NCI-H2171 treated with DMSO at 0.1 percent for 48 hours (cell line): ENCODE measurements around the gene SLC6A9.

Experiments used
- DNase-seq: peaks from one replicate; lab custom pipeline; 2025; lab: John Stamatoyannopoulos, UW

The SLC6A9 gene

DNA sequence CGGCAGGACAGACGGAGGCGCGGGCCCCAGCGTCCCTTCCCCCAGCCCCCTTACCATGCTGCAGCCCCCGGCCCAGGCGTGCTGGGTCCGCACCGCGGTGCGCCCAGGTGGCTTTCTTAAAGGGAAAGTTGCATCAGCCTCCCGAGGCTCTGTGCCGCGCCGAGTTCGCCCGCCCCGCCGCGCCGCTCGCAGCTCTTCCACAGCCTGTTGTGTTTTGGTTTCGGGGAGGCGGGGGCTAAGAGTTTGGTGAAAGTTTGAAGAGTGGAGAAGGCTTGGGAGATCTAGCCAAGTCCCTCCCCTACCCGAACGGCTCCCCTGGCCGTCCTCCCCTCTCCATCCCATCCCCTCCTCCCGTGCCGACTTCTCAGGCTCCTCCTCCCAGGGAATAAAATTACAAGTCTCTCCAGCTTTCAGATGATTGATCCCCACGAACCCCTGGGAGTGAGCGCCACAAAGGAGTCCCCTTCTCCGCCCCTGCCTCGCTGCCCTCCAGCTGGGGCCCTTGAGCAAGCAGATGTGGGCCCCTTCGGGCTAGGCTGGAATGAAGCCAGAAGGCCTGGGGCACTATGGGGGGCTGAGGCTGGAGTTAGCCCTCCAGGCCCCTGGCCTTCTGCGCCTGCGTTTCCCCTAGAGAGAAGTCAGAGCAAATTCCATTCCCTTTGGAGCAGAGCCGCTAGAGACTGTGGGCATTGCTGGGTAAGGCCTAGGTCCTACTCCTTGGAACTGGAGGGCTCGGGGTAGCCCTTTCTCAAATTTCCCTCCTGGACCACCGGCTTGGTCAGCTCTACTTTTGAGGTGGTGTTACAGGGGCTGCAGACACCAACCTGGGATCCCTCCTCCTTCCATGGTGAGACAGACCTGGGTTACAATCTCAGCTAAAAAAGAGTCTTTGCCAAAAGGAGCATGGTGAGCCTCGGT lies at the start of gene SLC6A9:
TSS of gene SLC6A9 (minus strand) at position 211 of the 918 bp plus-strand sequence. CDS start 7,185 bp downstream, outside the sequence.
- DNase-seq, result peak; percentile 61

DNA sequence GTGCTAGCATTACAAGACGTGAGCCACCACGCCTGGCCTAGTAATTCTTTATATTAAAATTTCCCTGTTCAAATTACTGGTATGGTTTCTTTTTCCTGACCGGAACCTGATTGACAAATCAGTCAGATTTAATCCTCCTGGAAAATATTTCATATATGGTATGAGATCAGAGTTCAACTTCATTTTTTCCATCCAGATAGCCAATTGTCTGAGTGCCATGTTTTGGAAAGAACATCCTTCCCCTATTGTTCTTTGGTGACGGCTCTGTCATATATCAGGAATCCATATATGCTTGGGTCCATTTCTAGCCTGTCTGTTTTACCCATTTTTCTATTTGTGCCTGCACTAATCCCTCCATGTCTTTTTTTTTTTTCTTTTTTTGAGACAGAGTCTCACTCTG lies 48.3 kb upstream of the SLC6A9 start:
- DNase-seq, result no peak

DNA sequence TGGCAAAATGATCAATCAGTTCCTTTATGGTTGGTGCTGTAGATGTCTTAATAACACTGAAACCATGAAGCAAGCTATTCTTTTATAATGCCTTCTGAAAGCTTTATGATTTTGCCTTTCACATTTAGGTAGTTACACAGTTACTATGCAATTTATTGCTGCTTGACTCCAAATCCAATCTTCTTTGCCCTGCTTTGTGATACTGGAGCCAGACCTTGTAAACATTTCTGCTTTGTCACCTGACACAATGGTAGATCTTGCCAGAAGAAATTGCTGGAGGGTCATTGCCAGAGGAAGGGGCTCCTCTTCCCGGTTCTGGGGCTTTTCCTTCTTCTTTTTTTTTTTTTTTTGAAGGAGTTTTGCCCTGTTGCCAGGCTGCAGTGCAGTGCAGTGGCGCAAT lies 46.8 kb upstream of the SLC6A9 start:
- no peak for DNase-seq

DNA sequence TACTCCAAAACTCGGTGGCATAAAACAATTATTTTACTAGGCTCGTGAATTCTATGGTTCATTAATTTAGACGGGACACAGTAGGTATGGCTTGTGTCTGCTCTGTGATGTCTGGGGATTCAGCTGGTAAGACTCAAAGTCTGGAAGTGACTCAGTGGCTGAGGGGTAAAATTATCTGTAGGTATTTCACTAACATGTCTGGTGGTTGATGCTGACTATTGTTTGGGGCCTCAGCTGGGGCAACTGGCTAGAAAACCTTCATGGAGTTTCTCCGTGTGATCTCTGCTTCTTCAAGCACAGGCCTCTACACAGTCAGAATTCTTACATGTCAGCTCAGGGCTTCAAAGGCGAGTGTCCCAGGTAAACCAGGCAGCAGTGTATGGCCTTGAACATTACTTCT lies 46.2 kb upstream of the SLC6A9 start:
- DNase-seq, result no peak

DNA sequence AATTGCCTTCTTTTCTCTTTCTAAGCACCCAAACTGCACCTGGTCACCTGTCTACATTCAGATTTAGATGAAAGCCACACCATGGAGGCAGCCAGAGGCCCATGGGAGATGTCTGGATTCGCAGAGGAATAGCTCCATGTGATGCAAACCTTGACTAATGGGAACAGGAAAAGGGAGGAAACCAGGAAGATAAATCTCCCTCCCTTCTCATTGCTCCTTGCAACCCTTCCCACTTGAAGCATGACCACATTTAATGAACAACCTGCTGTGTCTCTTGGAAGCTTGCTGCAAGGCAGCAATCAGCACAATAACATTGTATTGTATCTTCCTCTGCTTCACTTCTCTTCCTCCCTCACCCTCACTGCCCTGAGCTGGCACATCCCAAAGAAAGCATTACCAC lies 44.8 kb upstream of the SLC6A9 start:
- DNase-seq, result peak; percentile 18

DNA sequence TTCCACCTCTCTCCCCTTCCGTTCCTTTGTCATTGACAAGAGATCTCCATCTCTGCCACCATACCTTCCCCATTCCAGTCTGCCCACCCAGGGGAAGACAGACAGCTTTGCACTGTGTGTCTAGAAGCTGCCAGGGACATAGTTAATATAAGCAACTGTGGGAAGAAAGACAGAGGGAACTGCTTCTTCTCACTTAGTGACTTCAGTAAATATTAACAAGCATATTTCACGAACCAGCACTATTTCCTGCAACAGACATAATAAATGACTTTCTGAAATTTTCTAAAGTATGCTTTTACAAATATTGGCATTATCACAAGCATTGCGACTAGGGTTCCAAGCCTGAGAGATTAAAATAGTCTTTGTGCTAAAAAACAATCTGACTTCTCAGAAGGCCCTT lies 43.2 kb upstream of the SLC6A9 start:
- no peak for DNase-seq

DNA sequence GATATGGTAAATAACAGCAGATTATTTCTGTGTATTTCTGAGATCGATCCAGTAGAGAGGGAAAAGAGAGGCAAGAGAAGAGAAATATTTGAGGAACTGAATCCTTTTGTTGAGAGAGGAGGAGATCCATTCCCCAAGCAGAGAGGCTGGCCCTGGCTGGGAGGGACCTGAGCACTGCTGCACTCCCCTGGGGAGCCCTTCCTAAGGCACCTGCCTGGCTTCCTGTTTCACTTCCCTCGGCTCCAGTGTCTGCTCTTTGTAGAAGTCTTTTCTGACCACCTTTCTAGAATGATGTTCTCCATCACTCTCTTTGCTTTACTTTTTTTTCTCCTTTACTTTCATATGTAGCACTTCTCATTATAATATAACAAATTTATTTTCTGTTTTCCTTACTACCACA lies 42.3 kb upstream of the SLC6A9 start:
- no peak for DNase-seq

DNA sequence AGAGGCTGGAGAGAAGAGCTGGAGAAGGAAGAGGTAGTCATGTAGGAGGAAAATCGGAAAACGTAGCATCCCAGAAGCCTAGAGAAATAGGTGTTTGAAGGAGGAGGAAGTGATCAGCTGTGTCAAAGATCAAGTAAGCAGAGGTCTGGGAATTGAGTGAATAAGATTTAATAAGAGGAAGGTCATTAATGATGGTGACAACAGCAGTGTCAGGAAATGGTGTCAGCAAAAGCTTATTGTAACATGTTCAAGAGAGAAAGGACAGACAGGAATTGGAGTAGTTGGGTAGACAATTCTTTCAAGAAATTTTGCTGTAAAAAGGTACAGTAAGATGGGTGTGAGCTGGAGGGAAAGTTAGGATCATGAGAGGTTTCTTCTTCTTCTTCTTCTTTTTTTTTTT lies 41.6 kb upstream of the SLC6A9 start:
- no peak for DNase-seq

DNA sequence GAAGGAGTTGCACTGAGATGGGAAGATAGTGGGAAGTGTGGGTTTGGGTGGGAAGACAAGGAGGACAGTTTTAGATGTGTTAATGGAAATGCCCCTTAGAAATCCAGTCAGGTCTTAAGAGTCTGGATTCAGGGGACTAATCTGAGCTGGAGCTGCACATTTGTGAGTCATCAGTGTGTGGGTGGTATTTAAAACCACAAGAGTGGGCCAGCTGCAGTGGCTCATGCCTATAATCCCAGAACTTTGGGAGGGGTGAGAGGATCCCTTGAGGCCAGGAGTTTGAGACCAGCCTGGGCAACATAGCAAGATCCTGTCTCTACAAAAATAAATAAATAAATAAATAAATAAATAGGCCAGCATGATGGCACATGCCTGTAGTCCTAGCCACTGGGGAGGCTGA lies 40.9 kb upstream of the SLC6A9 start:
- no peak for DNase-seq

DNA sequence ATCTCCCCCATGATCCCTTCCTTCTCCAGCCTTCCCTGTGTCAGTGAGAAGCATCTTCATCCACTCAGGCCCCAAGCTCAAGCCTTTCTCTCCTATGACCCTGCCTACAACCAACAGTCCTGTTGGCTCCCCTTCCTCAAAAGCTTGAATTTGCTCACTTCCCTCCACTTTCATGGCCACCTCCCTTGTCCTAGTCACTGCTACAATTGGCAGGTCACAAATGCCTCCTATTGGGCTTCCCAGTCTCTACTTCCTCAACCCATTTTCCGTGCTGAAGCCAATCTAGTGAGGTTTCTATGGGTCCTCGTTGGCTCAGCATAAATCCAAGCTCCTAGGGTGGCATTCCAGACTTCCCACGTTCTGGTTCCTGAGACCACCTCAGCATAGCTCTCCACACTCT lies 40.2 kb upstream of the SLC6A9 start:
- DNase-seq, result no peak

DNA sequence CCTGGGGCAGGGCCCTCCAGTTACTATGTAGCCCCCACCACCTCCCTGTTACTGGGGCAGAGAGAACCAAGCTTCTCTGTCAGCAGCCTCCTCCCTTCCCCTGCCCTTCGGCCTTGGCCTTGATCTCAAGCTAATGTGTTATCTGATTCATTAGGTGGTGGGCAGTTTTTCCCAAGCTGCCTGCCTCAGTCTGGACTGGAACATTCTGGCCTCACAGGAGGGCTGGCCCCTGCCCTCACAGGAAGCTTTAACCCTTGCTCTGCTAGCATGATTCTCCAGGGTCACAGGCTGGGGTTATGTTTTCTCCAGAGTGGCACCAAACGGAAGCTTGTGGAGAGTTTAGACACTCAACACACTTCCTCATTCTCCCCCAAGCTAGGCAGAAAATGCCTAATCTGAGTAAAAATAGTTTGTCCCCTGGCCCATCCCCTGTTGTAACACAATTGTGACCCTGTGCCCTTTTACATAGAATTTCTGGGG lies 37.2 kb upstream of the SLC6A9 start:
- DNase-seq, result no peak

DNA sequence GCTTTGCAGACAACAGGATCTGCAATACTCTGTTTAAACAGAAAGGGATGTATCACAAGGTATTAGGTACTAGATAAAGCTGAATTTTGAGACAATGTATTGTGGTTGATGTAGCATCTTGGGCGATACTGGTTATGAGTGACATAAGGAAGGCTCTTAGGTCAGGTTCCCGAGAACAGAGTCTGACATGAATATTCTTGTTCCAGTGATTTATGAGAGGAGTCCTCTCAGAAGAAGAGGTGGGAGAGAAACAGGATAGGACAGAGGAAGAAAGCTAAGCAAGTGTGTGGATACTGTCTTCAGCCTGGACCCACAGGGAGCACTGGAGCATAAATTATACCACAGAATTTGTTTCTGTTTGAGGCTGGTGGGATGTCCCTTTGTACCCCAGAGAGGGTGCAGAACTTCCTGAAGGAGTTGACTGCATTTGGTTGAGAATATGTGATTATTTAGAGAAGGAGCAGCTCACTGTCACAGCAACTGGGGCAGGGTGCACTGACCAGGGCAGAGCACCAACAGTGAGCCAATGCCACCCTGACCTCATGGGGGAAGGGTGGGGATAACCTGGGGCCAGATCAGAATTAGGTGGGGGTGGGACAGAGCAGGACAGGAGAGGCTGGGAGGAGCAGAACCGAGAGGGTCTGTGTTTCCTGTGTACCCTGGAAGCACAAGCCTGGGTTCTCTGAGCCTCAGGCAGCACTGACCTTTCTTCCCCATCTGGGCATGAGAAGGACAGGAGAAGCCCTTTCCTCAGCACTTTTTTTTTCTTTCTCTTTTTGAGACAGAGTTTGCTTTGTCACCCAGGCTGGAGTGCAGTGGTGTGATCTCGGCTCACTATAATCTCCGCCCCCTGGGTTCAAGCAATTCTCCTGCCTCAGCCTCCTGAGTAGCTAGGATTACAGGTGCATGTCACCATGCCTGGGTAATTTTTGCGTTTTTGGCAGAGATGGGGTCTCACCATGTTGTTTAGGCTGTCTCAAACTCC lies 36.3 kb upstream of the SLC6A9 start:
- DNase-seq, result no peak

DNA sequence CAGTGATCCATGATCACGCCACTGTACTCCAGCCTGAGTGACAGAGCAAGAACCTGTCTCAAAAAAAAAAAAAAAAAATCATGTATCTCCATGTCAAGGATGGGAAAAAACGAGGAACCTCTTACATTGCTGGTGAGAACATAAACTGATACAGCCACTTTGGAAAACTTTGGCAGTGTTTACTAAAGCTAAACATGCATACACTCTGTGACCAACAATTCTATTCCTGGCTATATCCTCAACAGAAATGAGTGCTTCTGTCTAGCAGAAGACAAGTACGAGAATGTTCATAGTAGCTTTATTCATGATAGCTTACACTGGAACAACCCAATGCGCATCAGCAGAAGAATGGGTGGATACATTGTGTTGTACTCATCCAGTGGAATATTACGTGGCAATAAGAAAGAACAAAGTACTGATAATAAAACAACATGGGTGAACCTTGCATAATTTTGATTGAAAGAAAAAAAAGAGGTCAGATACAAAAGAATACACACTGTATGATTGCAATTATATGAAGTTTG lies 31.5 kb upstream of the SLC6A9 start:
- no peak for DNase-seq

DNA sequence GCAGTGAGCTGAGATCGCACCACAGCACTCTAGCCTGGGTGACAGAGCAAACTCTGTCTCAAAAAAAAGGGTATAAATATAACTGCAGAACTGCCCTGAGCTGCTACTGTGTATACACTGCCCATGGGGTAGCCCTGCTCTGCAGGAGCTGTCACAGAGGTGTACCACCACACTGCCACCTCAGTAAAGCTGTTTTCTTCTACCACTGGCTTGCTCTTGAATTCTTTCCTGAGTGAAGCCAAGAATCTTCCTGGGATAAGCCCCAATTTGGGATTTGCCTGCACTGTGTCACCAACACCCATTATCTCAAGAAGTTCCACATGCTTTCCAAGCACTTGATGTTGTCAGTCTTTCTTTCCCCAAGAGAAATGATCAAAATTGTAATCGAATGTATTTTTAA lies 30.6 kb upstream of the SLC6A9 start:
- no peak for DNase-seq

DNA sequence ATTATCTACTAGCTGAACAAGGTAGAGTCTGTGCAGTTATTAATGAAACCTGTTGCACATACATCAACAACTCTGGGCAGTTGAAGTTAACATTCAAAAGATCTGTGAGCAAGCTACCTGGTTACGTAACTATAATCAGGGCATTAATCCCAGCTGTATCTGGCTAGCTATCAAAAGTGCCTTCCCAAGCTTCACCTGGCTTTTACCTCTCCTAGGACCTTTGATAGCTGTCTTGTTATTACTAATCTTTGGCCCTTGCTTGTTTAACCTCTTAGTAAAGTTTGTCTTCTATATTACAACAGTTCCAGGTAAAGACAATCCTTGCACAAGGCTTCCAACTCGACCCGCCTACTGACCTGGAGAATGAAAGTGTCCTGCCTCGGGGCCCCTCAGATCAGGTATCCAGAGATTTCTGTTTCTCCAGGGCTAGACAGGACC lies 29.6 kb upstream of the SLC6A9 start:
- DNase-seq, result no peak

DNA sequence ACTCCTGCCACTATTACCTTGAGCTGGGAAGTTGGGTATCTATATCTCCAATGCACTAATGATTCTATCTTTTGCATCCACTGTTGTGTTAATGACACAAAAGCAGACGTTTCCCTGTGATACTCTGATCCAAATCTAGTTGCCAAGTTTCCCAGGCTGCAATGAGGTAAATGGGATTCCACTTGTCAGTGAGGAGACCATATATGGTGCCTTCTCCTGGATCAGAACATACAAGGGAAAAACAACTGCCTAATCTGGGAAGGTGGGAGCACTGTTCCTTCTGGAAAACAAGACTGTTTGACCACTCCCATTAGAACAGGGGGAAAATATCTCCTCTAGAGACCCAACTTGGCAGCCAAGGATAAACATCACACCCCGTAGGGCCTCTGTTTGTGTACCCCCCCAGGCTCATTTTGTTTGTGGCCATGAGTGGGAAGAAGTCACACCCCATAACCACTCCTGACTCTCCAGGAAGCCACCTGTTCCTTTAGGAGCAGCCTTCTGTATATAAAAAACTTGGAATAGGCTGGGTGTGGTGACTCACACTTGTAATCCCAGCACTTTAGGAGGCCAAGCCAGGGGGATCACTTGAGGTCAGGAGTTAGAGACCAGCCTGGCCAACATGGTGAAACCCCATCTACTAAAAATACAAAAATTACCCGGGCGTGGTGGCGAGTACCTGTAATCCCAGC lies 28.5 kb upstream of the SLC6A9 start:
- DNase-seq, result no peak

DNA sequence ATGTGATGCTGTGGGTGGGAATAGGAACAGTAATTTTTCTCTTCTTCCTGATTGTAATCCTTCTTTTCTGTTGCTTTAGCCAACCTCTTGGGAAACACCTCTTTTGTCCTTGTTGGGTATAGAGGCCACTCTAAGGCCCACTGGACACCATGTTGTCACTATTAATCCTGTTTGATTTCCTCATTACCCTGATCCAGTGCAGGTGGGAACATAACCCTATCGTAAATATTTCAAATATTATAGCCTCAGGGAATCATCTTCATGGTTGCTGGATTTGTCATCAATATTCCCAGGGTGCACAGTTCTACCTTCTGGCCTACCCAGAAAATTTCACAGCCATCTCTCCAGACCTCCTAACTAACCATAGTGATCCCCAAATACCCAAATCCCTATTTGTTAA lies 27.9 kb upstream of the SLC6A9 start:
- DNase-seq, result no peak

DNA sequence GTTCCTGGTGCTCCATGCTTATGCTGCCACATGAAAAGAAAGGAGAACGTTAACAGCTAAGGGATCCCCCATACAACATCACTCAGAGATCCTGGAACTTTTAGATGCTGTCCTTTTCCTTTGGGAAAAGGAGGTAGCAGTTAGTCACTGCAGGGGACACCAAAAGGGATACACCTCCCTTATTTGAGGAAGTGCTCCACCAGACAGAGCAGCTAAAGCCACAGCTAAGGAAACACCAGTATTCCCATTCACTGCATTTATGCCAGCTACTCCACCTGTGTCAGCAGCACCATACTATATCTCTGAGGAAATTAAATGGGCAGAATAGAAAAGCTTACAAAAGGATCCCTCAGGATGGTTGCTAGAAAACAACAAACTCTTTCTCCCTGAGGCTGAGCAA lies 26.0 kb upstream of the SLC6A9 start:
- no peak for DNase-seq

DNA sequence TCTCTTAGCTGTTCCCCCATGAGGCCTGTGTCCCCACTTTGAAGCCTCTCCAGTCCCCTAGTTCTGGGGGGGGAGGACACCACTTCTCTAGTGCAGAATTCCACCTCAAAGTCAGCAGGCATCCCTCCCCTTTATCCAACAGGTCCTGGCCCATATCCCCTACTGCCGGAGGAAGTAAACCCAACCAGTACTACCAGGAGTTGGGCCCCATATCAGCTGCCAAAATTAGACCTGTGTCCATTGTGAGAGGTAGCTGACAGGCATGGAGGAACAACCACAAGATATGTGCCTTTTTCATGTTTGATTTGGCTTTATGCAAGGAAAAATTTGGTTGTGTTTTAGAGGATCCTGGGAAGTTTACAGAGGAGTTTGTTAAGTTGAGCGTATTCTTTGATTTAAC lies 22.1 kb upstream of the SLC6A9 start:
- DNase-seq, result no peak

DNA sequence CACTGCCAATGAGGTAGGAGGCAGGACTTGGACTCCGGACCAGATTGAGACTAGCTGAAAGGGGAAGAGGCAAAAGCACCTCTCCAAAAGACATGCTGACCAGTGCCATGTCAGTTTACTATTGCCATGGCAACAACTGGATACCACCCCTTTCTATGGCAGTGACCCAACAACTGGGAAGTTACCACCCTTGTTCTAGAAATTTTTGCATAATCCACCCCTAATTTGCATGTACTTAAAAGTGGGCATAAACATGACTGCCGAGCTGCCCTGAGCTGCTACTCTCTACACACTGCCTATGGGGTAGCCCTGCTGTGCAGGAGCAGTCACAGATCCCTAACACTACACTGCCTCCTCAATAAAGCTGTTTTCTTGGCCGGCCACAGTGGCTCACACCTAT lies 19.0 kb upstream of the SLC6A9 start:
- no peak for DNase-seq

DNA sequence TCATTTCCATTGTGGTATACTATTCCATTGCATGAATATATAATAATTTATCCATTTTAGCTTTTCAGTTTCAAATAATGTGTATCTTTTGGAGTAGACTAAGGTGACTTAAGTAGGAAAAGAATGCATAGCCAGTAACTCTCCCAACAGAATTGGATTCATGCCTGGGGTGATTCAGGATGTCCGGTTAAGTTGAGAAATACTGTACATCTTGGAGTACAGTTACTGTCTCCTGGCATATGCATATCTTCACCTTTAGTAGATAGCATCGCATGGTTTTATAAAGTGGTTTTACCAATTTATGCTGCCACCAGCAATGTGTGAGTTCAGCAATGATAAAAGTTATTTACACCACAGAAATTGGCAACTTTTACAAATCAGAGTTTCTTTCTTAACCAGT lies 18.6 kb upstream of the SLC6A9 start:
- no peak for DNase-seq
